ENCODE measurements around the gene OCIAD1.
"Not testable (repeated sequence)": the region's sequence is repeated elsewhere in the genome, so short reads cannot be mapped to it uniquely, and the experiment has no call there.

OCIAD1 gene

GRCh38 chr4:48830706-48831531 is at the start of gene OCIAD1:
Gene OCIAD1 (plus strand): TSS chr4:48831088. CDS start chr4:48832625, 1,537 bp downstream.
- peak; percentile 67 for DNase-seq

GRCh38 chr4:48781968-48782367 is 48.9 kb upstream of the OCIAD1 start:
- no peak for DNase-seq

GRCh38 chr4:48785302-48785701 is 45.6 kb upstream of the OCIAD1 start:
- no peak for DNase-seq

- no peak for DNase-seq
Measured at GRCh38 chr4:48786549-48786948, 44.3 kb upstream of the OCIAD1 start.

- no peak for DNase-seq
Measured at GRCh38 chr4:48787056-48787455, 43.8 kb upstream of the OCIAD1 start.

GRCh38 chr4:48790561-48790960 is 40.3 kb upstream of the OCIAD1 start:
- DNase-seq = no peak

GRCh38 chr4:48791313-48791712 is 39.6 kb upstream of the OCIAD1 start:
- no peak for DNase-seq

GRCh38 chr4:48792348-48793006 is 38.4 kb upstream of the OCIAD1 start:
- DNase-seq = no peak

- DNase-seq = no peak
Measured at GRCh38 chr4:48795108-48795507, 35.8 kb upstream of the OCIAD1 start.

- DNase-seq = no peak
Measured at GRCh38 chr4:48796191-48796926, 34.5 kb upstream of the OCIAD1 start.

- DNase-seq = no peak
Measured at GRCh38 chr4:48796927-48797679, 33.8 kb upstream of the OCIAD1 start.

GRCh38 chr4:48798117-48798516 is 32.8 kb upstream of the OCIAD1 start:
- DNase-seq = no peak

GRCh38 chr4:48799157-48799556 is 31.7 kb upstream of the OCIAD1 start:
- DNase-seq = no peak

GRCh38 chr4:48800155-48800554 is 30.7 kb upstream of the OCIAD1 start:
- DNase-seq = not testable (repeated sequence)

- DNase-seq = no peak
Measured at GRCh38 chr4:48801016-48801715, 29.7 kb upstream of the OCIAD1 start.

- no peak for DNase-seq
Measured at GRCh38 chr4:48804584-48805301, 26.1 kb upstream of the OCIAD1 start.

GRCh38 chr4:48812866-48813265 is 18.0 kb upstream of the OCIAD1 start:
- DNase-seq = no peak

- DNase-seq = no peak
Measured at GRCh38 chr4:48813964-48814363, 16.9 kb upstream of the OCIAD1 start.

- DNase-seq = no peak
Measured at GRCh38 chr4:48815483-48815882, 15.4 kb upstream of the OCIAD1 start.

GRCh38 chr4:48816297-48816696 is 14.6 kb upstream of the OCIAD1 start:
- DNase-seq = not testable (repeated sequence)

- DNase-seq = no peak
Measured at GRCh38 chr4:48816971-48817370, 13.9 kb upstream of the OCIAD1 start.
